GM19463 (cell line): ENCODE measurements around the gene FRS2.

Experiments
- ATAC-seq: cut with Tn5 transposase; IDR thresholded peaks from one replicate; pipeline ENCODE4 v1.9.1; 2021; ENCODE audit warnings: mild to moderate bottlenecking, moderate library complexity; ENCODE audit not compliant: unreplicated experiment

Gene FRS2

DNA sequence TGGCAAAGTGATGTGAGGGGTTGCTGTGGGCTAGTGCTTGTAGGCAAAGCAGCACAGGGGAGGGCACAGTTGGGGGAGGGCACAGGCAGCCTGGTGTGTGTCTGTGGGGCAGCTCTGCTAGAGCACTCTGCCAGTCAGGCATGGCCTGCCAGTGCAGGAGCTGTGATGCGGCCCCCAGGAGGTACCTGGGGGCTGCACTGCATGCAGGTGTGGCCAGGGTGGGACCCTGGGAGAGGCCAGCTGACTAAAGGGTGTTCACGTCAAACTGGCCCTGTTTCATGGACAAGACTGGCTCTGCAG is 54.1 kb downstream of the FRS2 start:
- ATAC-seq = no peak

GRCh38 chr12:69524755-69525469 is 54.7 kb downstream of the FRS2 start:
- ATAC-seq = no peak

- no peak for ATAC-seq
These were observed 57.5 kb downstream of the FRS2 start for GRCh38 chr12:69527506-69528272.

DNA sequence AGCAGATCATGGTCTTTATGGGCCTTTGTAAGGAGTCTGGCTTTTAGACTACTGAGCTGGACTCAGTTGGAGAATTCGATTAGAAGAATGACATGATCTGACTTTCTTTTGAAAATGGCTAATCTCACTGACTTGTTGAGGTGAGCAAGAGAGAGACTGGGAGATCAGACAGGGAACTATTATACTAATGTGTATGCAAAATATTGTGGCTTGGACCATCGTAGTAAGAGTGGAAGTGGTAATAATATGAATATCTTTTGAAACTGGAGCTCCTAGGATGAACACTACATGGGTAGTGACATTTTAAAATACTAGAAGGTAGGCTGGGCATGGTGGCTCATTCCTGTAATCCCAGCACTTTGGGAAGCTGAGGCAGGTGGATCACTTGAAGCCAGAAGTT is 58.8 kb downstream of the FRS2 start:
- no peak for ATAC-seq

- no peak for ATAC-seq
These were observed 63.7 kb downstream of the FRS2 start for GRCh38 chr12:69533844-69534243.

- peak; percentile 97 for ATAC-seq
These were observed 64.2 kb downstream of the FRS2 start for GRCh38 chr12:69534389-69534822.

DNA sequence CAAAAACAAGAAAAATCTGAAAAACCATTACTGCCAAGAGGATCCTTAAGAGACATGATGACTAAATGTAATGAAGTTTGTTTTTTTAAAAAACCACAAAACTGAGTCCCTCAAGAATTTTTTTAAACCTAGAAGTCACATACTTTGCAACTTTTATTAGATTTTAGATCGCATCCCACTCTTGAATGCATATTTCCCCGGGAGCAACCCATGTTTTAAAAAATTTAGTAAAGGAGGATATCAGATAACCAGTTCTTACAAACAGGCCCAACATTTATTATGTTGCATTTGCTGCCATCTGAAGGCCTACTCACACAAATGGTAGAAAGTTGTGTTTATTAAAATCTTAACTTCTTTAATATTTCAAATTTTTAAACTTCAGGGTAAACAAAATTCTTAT is 70.8 kb downstream of the FRS2 start:
- no peak for ATAC-seq

GRCh38 chr12:69544087-69544486 is 73.9 kb downstream of the FRS2 start:
- ATAC-seq = no peak

- ATAC-seq = no peak
These were observed 74.9 kb downstream of the FRS2 start for GRCh38 chr12:69545081-69545480.

DNA sequence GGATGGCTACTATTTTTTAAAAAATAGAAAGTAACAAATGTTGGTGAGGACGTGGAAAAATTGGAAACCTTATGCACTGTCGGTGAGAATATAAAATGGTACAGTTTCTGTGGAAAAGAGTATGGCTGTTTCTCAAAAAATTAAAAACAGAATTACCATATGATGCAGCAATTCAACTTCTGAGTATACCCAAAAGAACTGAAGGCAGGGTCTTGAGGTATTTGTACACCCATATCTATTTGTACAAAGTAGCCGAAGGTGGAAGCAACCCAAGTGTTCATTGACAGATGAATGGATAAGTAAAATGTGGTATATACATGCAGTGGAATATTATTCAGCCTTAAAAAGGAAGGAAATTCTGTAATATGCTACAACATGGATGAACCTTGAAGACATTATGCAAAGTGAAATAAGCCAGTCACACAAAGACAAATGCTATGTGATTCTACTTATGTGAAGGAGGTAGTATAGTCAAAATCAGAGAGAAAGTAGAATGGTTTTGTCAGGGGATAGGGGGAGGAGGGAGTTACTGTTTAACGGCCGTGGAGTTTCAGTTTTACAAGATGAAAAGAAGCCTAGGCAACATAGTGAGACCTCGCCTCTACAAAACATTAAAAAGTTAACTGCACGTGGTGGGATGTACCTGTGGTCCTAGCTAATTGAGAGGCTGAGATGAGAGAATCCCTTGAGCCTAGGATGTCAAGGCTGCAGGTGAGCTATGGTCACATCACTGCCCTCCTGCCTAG is 76.7 kb downstream of the FRS2 start:
- peak; percentile 98 for ATAC-seq

- no peak for ATAC-seq
These were observed 78.5 kb downstream of the FRS2 start for GRCh38 chr12:69548687-69549086.

GRCh38 chr12:69550569-69551350 is 80.6 kb downstream of the FRS2 start:
- no peak for ATAC-seq

GRCh38 chr12:69553628-69554248 is 83.5 kb downstream of the FRS2 start:
- ATAC-seq = no peak

DNA sequence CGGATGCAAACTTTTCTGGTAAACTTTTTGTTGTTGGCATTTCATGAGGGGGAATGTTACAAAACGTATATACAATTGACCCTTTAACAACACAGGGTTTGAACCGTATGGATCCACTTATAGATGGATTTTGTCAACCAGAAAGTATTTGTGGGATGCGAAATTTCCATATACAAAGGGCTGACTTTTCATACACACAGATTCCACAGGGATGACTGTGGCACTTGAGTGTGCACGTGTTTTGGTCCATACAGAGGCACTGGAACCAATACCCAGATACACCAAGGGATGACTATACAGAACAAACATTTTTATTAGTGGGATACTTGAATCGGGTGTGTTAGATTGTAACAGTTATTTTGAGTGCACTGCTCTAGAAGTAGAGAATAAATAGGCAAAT is 85.3 kb downstream of the FRS2 start:
- no peak for ATAC-seq

DNA sequence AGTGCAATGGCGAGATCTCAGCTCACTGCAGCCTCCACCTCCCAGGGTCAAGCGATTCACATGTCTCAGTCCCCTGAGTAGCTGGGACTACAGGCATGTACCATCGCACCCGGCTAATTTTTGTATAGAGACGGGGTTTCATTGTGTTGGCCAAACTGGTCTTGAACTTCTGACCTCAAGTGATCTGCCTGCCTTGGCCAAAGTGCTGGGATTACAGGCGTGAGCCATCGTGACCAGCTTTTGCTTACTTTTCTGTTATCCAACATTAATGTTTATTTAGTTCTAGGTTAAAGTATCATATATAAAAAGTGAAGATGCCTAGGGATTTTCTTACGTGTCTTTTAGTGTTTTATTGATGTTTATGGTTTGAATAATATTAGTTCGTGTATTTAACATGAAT is 86.2 kb downstream of the FRS2 start:
- ATAC-seq = no peak

DNA sequence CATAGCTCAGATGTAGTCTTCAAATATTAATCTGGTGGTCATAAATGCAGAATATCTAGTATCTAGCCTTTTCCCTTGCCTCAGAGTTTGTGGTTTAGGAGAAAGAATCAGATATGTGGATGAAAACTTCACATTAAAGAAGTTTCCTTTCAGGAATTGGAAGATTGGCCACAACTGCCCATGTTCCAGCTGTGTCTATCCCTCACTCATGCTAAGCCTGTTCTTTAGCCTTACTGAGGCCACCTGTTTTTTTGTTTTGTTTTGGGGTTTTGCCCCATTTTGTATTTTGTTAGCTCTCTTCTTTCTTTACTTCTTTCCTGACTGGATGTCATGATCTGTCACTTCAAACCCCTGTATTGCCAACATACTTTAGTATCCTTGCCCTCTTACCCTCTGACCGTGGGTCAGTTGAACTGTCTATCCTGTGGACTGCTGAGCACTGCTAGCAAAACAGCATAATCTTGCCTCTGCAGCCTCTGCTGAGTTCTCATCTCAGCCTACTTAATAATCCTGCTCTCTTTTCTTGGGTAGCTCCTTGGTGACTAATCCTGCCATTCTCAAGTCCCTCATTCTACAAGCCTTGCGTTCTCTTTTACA is 93.1 kb downstream of the FRS2 start:
- no peak for ATAC-seq

GRCh38 chr12:69566603-69567002 is 96.4 kb downstream of the FRS2 start:
- ATAC-seq = no peak

- no peak for ATAC-seq
These were observed 99.0 kb downstream of the FRS2 start for GRCh38 chr12:69569236-69569635.

DNA sequence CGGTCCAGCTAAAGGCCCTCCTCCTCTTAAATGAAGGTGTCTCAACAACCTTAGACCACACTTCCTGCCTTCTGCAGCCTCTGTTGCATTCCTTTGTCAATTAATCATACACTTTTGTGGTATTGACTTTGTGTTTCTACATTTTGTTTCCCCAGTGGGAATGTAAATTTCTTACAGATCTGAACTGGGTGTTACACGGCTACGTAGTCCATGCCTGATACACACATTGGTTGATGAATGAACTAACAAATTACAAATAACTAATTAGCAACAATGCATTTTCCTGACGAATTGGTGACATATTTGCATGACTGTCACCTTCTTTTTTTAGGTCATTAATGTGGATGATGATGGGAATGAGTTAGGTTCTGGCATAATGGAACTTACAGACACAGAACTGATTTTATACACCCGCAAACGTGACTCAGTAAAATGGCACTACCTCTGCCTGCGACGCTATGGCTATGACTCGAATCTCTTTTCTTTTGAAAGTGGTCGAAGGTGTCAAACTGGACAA is 99.9 kb downstream of the FRS2 start:
- no peak for ATAC-seq
